GM20431 (cell line): ENCODE results near the gene PTPRG.

Experiments used
- in situ Hi-C: fragments of 300-500 bp; cut with MseI, MboI; formaldehyde crosslinking; loops from one replicate; pipeline ENCODE4 v1.15.0; 2020; ENCODE audit warnings: low sequenced_read_pairs; ENCODE audit not compliant: unreplicated experiment

Gene PTPRG

DNA sequence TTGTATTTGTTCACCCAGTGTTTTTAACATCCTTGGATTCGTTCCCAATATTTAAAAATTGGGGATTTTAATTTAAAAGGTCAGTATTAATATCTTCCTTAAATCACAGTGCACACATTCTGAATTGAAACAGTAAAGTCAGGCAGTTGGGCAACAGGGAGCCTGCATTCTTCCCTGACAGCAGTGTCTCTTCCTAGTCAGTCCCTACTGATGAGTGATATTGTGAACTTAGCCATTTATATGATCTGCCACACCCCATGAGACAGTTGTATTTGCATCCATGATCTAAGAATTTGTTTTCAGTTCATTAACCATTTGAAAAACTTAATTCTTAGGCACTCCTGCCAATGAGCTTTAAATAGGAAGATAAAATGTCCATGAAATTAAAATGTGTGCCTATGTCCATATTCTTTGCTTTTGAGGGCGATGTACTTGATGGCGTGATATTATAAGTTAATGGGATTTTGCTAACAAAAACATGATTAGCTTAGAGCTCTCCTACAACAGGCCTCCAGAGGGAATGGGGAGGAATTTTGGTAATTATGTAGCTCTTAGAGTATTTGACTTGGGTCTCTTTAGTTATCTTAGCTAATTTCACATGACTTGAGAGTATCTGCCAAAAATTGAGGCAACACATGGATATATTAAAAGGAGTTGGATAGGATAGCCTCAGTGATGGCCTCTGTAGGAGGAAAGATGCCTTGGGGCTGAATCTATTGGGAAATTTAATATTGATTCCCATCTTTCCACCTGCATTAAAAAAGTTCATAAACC, 219.3 kb downstream of the PTPRG start:
- in situ Hi-C loops: no loop called here

DNA sequence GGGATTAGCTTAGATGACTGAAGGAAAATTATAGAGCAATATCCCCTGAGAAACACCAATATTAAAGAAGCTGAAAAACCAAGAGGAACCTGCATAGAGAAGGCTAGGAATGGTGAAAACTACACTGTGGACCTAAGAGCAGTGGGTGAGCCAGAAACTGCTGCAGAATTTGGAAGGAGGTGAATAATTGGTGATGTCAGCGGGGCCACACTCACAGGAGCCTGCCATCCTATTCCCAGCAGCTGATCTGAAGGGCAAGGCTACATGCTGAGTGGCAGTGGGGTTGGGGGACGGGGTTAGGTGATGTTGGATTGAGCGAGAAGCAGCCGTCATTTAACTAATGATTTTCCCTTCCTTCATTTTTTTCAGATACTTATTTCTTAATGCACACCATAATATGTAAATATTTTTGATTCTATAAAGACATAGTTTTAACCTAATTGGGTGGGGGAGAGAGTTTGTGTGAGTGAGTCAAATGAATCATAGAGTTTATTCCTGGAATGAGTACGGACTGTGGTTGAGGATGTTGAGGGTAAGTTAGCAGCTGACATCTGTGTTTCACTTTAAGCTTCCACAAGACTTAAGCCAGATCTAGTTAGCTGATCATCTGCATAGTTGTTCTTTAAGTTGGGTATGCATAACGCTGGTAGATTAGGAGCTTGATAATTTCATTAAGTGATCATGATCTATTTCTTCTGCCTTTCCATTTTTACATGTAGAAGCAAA, 222.8 kb downstream of the PTPRG start:
- in situ Hi-C loops: no loop called here

DNA sequence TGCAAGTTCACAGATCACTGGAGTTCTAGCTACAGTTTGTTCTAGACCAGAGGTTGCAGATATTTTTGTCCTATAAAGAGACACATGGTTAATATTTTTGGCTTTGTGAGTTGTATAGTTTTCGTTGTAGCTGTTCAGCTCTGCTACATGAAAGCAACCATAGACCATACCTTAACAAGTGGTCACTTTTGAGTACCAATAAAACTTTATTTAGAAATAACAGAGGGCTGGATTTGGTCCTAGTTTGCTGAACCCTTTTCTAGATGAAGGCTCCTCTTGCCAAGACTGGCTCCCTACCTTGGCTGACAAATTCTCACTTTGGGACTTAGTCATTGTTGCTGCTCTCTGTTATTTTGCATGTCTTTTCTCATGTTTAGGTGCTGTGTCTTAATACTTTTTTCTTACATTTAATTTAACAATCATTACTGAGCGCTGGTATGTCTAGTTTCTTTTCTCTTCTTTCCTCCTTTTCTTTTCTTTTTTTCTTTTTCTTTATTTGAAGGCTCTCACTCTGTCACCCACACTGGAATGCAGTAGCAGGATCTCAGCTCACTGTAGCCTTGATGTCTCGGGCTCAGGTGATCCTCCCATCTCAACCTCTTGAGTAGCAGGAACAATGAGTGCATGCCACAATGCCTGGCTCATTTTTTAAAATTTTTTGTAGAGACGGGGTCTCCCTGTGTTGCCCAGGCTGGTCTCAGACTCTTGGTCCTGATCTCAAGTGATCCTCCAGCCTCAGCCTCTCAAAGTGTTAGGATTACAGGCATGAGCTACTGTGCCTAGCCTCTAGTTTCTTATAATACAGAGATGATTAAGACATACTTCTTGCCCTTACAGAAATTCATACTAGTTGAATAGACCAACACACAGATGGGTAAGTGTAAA, 227.5 kb downstream of the PTPRG start:
- in situ Hi-C loops: no loop called here

DNA sequence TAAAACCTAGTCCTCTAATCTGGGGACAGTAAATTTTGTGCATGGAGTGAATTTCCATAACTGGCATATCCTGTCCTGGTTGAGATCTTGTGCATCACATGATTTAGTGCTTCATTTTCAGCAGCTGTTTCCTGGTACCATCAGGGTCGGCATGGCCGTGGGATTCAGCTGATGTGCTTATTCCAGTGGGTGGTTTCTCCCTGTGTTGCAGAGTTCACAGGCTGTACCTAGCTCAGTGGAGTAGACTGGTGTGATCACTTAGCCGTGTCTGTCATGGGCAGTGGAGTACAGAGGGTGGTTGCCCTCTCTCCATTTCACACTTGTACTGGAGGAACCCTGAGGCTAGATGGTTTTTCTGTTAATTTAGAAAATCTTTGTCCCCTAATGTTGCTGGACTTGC, 228.5 kb downstream of the PTPRG start:
- in situ Hi-C loops: no loop called here

DNA sequence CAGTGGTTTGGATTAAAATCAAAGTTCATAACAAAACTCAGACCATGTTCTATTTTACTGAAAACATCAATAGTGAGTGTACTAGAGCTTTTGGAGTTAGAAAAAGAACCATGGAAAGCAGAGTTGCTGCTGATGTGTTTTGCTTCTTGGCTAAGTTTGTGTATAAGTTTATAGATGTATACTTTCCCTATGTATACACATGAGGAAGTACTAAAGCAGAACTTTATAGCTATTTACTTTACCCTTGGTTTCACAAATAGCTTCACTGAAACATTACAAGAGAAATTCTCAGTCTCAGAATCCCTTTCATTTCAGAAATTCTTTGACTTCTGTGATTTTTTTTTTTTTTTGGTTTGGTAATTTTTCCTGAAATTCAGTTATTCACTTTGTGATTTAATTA, 229.0 kb downstream of the PTPRG start:
- in situ Hi-C loops: no loop called here

DNA sequence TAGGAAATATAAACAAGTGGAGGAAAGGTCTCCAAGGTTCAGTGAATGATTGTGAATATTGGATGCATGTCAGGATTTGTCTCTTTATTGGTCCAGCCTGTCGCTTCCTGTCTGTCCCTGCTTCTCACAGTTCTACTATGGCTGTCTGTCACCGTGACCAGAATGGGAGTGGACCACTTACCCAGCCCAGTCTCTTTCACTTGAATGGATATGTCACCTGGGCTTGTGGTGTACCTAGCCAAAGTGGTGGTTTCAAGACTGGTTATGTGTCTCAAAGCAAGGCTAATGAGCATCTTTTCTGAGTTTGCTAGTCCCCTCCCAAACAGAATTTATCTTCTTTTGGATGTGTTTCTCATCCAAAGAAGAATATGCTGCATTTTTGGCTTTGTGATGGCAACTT, 231.7 kb downstream of the PTPRG start:
- in situ Hi-C loops: no loop called here

DNA sequence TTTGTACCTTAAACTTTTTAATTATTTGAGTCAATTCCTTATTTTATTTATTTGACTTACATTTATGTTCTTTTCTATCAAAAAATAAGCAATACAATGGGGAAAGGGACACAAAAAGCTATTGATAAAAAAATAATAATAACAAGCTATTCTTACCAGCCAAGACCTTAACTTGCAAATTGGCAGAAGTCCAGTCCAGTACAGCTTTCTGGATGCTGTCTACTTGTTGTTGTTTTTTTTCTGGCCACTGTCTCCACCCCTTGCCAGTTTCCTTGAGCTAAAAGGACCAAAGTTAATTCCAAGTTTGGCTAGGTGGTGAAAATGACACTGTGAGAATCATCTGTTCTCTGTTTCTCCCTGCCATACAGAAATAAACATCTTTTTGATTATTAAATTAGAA, 232.2 kb downstream of the PTPRG start:
- in situ Hi-C loops: no loop called here

DNA sequence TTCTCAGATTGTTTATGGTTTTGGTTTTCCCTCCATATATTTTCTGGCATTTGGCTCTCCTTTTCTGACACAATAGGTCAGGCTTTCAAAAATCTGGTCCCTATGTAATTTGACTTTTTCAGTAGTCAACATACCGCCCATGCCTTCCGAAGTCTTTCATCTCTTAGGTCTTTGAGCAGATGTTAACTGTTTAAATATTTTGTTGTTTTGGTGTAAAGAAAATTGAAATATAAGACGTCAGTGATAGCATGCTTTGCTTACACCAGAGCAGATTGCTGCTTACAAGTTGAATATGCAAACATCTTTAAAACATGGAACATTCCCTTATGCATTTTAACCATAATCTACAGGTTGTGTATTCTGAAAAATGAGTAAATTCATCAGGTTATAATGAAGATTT, 233.0 kb downstream of the PTPRG start:
- in situ Hi-C loops: no loop called here

DNA sequence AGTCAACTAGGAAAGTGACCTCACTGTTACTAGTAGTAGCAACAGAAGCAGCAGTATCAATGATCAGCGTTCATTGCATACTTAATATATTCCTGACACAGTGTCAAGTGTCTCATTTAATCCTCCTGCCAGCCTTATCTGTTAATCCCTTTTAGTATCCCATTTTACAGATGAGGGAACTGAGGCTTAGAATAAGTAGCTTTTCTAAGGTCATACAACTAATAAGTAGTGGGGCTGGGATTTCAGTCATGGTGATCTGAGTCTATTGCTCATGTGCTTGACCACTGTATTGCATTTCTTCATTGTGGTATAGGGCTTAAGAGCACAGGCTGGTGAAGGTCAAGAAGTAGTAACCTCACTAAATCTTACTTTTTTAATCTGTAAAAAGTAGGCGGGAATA, 233.6 kb downstream of the PTPRG start:
- in situ Hi-C loops: no loop called here

DNA sequence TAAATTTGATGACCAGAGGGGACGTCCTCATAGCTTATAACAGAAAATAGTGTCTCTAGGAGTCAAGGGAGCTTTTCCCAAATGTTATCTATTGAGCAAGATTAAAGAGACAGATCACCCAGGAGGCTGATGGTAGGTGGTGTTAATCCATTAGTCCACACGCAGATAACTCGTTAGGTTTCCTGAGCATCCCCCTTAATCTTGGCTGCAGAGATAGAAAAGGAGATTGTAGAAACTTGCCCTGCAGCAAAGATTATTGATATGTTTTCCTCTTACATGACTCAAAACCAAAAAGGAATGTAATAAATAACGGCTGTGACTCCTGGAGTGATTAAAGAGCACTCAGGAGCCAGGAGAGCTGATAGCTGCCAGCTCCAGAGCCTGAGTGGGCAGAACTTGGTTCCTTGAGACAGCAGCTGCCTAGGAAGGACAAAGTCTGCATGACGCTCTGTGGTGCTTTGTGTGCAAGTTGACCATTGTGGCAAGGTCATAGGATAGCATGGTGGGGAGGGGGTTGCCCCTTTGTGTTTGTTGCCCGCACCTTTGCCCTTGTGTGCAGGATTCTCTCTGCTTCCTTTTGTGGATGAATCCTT, 234.8 kb downstream of the PTPRG start:
- in situ Hi-C loops: no loop called here

DNA sequence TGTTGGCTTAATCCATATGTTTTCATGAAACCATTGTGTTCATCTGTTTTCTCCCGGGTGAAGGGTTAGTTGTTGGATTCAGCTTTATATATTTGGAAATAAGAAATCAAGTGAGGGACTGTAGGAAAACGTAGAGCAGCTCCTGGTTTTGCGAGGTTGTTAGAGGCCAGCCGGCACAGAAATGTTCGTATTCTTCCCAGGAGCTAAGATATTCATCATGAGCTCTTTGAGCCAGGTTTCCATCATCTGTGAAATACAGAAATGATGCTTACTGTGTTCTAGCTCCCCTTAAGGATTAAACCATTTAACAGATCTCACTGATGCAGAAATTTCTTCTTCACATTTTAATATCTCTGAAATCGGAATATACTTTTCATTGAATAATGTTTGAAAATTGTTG, 235.5 kb downstream of the PTPRG start:
- in situ Hi-C loops: no loop called here

DNA sequence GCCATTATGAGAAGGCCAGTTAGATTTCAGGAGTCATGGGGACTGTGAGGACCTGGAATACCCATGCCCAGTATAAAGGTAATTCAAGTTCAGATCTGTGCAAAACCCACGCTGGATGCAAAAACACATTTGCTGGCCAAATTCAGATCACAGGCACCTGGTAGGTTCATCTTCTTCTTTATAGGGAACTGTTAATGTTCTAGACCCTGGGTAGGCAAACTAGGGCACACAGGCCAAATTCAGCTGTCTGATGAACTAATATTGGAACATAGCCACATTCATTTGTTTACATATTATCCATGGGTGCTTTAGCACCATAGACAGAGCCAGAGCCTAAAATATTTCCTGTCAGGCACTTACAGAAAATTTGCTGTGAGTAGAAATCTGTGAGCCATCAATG, 241.4 kb downstream of the PTPRG start:
- in situ Hi-C loops: no loop called here

DNA sequence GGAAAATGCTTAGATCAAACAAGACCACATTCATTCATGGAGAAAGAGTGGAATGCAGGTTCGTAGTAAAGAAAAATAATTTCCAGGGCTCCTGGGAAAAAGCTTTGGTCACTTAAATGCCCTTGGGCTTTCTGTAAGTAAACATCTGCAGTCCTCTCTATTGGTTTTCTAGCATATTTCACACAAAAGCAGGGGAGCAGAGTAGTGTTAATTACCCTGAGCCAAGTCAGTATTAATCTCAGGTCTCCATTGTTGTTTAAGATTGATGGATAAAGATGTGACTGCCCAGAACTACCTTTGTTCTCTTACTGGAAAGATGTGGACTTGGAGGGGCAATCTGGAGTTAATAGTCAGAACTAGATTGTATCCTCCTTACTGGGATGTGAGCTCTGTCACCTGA, 242.6 kb downstream of the PTPRG start:
- in situ Hi-C loops: no loop called here

DNA sequence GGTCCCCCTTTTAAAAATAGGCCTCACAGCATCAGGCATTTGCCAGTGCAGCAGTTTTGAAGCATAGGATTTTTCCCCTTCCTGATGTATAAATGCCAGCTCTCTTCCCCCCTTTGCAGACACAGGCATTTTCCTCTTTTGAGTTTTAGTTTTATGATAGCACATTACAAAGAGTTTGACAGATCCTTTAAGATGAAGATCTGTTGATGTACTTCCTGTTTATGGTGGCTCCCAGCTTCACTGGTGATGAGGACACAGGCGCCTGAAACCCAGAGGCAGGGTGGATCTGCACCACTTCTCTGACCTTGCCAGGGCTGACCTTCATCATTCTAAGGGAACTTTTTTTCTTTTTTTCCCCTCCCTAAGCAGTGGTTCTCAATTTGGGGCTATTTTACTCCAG, 243.4 kb downstream of the PTPRG start:
- in situ Hi-C loops: no loop called here

DNA sequence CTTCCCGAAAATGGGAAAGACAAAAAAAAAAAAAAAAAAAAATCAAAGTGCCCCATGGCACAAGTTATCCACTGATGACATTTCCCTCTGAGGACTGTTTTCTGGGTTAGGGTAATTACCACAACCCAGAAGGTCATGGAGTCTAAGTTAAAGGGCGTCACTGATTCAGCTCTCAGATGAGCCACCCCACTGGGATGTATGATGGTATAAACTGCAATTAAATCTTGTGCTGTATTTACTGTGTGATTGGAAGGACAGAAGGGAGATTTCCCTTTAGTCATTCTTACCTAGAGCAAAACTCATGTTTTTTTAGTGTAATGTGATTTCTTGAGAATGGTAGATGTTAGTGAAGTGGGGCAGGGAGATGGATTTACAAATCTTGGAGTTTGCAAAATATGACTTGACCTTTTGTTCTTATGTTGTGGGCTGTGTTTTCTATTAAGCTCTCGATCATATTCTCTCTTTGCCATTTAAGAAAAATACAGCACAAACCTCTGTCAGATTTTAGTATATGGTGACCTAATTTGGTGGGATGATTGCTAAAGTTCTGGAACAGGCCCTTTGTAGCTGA, 244.2 kb downstream of the PTPRG start:
- in situ Hi-C loops: no loop called here

DNA sequence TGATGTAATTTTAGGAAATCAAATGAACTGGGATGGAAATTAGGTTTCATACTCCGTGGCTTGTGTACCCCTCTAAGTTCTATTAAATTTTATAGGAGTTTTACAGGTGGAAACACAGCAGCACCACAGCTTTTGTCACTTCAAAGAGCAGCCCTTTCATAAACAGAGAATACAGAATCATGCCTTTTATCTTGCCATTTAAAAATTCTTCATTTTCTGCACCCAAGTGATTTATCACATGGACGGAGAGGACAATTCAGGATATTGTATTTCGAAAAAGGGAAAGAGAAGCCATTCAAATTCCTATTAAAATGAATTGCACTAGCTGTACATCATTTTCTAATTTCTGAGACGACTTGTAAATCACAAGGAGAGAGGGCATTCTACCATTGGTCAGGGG, 245.4 kb downstream of the PTPRG start:
- in situ Hi-C loops: no loop called here

DNA sequence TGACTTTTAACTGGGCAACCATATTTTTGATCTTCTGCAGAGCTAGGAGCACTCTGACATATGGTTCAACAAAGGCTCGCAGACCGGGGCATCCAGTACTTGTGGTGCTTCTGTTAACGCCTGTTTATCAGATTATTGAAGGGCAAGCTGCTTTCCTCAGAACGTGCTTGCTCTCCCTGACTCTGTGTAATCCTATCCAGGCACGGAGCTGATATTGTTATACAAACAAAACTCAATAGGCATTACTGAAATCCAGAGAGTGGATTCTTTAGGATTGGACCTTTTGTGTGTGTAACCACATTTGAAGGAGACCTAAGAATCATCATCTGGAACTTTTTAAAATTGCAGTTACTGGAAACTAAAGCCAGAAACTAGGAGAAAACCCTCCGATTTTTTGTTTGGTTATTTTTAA, 246.5 kb downstream of the PTPRG start:
- in situ Hi-C loops: no loop called here

DNA sequence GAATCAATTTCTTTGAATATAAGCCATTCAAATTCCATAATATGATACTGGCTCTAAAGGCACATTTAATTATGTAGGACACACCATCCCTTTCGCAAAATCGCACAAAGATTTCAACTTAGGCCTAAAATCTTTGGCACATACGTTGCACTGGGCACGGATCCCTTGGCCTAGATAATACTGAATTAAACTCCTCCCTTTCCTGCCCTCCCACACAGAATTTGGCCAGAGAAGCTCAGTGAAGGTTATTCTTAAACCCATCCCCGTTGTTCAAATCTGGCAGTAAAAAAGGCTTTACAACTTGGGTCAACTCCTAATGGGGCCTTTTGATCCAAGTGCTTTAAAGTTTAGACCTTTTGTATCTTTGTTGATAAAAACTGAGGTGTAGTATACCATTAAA, 247.2 kb downstream of the PTPRG start:
- in situ Hi-C loops: no loop called here

DNA sequence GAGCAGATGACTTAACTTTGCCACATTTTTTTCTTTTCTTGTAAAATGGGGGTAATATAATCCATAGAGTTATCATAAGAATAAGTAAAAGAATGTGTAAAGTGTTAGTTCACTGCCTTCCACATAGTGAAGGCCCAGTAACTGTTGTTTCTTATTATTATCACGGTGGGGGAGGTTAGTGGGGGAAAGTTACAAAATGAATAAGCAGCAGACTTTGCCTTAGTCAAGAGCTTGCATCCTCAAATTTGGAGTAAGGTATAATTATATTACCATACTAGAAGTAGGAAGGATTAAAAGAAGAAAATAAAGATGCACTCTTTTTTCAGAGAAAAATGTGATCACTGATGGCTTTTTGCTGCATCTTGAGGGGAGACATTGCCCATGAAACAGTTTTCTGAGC, 247.6 kb downstream of the PTPRG start:
- in situ Hi-C loops: no loop called here

DNA sequence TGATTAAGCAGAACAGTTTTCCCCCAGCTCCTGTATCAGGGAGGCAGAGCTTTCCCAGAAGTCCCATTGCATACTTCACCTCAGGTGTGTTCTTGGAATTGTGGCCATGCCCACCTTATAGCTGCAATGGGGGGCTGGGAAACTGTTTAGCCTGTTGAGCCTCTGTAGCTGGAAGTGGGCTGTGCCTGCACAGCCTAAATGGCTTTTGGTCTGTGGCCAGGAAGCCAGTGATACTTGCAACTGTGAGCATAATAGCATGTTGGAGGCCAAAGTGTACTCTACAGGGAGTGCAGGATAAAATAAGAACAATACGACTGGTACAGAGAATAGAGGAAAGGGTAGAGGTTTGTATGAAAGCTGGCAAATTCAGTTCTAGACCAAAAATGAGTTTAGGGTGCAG, 248.5 kb downstream of the PTPRG start:
- in situ Hi-C loops: no loop called here
